Hepatocyte (in vitro differentiated cells): ENCODE results near the gene ITGB7.

Experiments used
- EZH2 ChIP-seq: fragments of 200-600 bp; sonication (generic); IDR thresholded peaks from 2 replicates; pipeline ENCODE4 v1.6.1; 2016; ENCODE audit warnings: antibody characterized with exemption, mild to moderate bottlenecking, borderline replicate concordance
- EZH2phosphoT487 ChIP-seq: fragments of 200-600 bp; sonication (generic); IDR thresholded peaks from one replicate; pipeline ENCODE4 v1.6.1; 2018; ENCODE audit warnings: antibody characterized with exemption, mild to moderate bottlenecking, low read depth, moderate library complexity; ENCODE audit not compliant: unreplicated experiment, severe bottlenecking
- TF ChIP-seq, protein P1 (sequence below): fragments of 200-600 bp; sonication (generic); IDR thresholded peaks from 2 replicates; pipeline ENCODE4 v1.5.1; 2016; ENCODE audit warnings: antibody characterized with exemption, mild to moderate bottlenecking; ENCODE audit not compliant: poor library complexity

DNA sequence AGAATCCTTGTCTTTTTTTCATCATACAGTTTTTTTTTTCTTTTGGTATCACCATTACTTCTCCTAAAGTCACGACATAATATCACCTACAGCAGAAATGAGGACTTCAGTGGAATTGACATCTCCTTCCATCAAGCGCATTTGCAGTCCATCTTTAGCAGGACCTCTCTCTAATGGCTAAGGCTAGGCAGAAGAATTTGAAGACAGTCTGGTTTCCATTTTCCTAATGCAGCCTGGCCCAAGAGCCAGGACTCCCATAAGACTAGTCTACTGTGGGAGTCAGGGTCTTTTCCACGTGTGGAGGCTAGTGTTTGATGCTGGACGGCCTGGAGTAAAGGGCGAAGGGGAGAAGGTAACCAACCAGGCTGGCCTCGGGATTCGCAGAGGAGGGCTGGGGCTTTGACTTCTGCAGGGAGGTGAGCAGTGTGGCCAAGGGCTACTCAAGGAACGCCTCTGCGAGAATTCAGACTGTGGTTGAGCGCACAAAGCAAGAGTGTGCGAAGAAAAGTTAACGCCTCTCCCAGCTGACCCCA lies 27.3 kb downstream of the ITGB7 start:
- TF ChIP-seq, protein P1, sequence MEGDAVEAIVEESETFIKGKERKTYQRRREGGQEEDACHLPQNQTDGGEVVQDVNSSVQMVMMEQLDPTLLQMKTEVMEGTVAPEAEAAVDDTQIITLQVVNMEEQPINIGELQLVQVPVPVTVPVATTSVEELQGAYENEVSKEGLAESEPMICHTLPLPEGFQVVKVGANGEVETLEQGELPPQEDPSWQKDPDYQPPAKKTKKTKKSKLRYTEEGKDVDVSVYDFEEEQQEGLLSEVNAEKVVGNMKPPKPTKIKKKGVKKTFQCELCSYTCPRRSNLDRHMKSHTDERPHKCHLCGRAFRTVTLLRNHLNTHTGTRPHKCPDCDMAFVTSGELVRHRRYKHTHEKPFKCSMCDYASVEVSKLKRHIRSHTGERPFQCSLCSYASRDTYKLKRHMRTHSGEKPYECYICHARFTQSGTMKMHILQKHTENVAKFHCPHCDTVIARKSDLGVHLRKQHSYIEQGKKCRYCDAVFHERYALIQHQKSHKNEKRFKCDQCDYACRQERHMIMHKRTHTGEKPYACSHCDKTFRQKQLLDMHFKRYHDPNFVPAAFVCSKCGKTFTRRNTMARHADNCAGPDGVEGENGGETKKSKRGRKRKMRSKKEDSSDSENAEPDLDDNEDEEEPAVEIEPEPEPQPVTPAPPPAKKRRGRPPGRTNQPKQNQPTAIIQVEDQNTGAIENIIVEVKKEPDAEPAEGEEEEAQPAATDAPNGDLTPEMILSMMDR: no peak
- no peak for TF ChIP-seq EZH2
- TF ChIP-seq EZH2phosphoT487: no peak
